Measurements from ENCODE around the gene AEN. TPM values are rescaled to one million over a fixed set of nuclear protein-coding genes. Genes with fewer than 3 reads are reported as not detected.

Gene AEN
- total RNA-seq, 1 donor from 2014 or later = 18.4 TPM

DNA sequence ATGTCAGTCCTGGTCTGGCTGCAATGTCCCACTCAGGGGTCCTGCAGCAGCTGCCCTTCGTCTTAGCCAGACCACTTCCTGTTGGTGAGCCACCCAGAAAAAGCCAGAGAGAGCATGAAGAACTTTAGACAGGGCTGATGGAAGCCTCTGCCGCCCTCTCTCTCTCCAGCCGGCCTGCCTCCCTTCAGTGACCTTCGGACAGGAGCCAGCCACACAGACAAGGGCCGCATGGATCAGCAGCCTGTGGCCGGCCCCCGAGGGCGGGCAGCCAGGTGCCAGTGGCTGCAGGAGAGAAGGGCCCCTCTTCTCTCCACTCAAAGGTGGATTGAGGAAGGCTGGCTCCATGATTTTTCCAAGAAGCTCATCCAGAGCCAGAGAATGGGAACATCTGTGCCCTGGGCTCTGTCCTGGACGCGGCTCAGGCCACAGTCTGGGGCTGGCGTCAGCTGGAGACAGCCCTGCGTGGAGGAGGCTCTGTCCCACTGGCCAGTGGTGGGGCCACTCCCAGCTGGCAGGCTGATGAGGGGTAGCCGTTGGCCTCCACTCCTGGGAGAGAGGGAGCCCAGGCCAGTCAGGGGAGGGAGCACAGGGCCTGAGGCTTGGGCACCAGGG lies 60.6 kb downstream of the AEN start:
- intact Hi-C loops (cut with DNase I) = no loop called here
- Histone ChIP-seq H3K9me3 (no peaks in the 10 kb centered on the region), H3K36me3 (no peaks in the 10 kb centered on the region), H3K4me1 (no peaks in the 10 kb centered on the region), H3K4me3 (no peak overlapping the region), H3K27me3 (no peaks in the 10 kb centered on the region), H3K27ac (no peak overlapping the region)
- TF ChIP-seq, protein P1, sequence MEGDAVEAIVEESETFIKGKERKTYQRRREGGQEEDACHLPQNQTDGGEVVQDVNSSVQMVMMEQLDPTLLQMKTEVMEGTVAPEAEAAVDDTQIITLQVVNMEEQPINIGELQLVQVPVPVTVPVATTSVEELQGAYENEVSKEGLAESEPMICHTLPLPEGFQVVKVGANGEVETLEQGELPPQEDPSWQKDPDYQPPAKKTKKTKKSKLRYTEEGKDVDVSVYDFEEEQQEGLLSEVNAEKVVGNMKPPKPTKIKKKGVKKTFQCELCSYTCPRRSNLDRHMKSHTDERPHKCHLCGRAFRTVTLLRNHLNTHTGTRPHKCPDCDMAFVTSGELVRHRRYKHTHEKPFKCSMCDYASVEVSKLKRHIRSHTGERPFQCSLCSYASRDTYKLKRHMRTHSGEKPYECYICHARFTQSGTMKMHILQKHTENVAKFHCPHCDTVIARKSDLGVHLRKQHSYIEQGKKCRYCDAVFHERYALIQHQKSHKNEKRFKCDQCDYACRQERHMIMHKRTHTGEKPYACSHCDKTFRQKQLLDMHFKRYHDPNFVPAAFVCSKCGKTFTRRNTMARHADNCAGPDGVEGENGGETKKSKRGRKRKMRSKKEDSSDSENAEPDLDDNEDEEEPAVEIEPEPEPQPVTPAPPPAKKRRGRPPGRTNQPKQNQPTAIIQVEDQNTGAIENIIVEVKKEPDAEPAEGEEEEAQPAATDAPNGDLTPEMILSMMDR (IDR thresholded peaks at IDR 0.05) = no peak
- TF ChIP-seq POLR2AphosphoS5 (IDR thresholded peaks at IDR 0.05; ENCODE audit: insufficient read depth in 1 of 2, low read depth in 1 of 2) (no peak), POLR2A (IDR thresholded peaks at IDR 0.05) (no peak)
- peak in 1 of 2 donors; percentile 67 for DNase-seq (ENCODE audit: extremely low spot score in 2 of 2)

MicroRNA genes within 50 kb of the gene (microRNA counts, 767-probe panel; counts per million panel counts)
- microRNA hsa-miR-1179 (238 to 261 counts per million in 2 donors), microRNA hsa-miR-7-5p (238 to 261 counts per million in 2 donors)

Small RNA genes within 50 kb of the gene (microRNA-seq; reads per million reads assigned to microRNA genes)
- not detected for gene MIR1179 (ENCODE audit: borderline number of aligned reads, borderline replicate concordance)
- gene MIR3529 (ENCODE audit: borderline number of aligned reads, borderline replicate concordance) = not detected
- not detected for gene MIR7-2 (ENCODE audit: borderline number of aligned reads, borderline replicate concordance)

Small RNA genes within 50 kb of the gene (small RNA-seq; reads per million reads assigned to genes)
- gene MIR1179 (not detected), gene MIR7-2 (not detected)

Other genes starting within 250 kb of the AEN start
- gene MRPL46, start 154.0 kb upstream of the AEN start, total RNA-seq = 17.4 TPM
- 27.5 TPM for gene MRPS11, start 153.6 kb upstream of the AEN start, total RNA-seq
- gene DET1, start 74.7 kb upstream of the AEN start, total RNA-seq = 5.6 TPM
- 15.7 TPM for gene ISG20, start 17.7 kb downstream of the AEN start, total RNA-seq
- 2.0 TPM for gene ACAN, start 182.1 kb downstream of the AEN start, total RNA-seq